DMS53 treated with DMSO at 0.1 percent for 48 hours (cell line): ENCODE results near the gene RASL10B.
A peak's percentile ranks its signal among the peaks of the same experiment; 100 is the strongest.

Experiments used
- DNase-seq: peaks from one replicate; lab custom pipeline; 2025; ENCODE audit not compliant: unreplicated experiment; lab: John Stamatoyannopoulos, UW

RASL10B gene

DNA sequence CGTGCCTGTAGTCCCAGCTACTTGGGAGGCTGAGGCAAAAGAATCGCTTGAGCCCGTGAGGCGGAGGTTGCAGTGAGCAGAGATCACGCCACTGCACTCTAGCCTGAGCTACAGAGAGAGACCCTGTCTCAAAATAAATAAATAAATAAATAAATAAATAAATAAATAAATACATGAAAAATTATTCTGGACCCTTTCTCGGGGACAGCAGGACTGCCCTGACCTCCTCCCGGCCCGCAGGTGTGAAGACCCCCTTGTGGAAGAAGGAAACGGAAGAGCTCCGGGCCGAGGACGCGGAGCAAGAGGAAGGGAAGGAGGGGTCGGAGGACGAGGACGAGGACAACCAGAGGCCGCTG, 32.3 kb downstream of the RASL10B start:
- no peak for DNase-seq

- peak; percentile 83 for DNase-seq
Measured at GRCh38 chr17:35764123-35764991, 32.9 kb downstream of the RASL10B start.

DNA sequence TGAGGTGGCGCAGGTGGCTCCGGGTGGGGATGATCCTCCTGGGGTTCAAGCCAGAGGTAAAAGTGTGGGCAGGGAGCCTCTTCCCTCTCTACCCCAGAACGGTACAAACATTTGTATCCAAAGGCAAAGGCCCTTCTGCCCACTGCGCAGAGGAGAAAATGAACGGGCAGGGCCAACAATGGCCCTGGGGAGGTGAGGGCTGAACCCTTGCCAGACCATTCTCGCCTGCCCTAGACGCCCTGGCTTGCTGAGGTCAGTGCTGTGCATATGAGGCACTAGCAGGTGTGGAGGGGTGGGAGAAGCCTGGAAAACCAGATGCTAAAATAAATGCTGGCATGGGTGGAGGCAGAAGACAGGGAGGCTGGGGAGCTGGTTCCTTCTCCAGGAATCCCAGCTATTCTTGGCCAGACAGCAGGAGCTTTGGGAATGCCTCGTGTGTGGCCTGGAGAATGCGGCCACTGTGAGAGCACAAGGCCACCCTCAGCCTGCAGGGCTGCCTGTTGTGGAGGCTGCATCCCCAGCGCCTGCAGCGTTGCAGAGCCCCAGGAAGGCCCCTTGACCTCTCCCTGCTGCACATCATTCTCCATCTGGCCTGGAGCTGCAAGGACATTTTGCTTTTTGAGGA, 33.8 kb downstream of the RASL10B start:
- no peak for DNase-seq

DNA sequence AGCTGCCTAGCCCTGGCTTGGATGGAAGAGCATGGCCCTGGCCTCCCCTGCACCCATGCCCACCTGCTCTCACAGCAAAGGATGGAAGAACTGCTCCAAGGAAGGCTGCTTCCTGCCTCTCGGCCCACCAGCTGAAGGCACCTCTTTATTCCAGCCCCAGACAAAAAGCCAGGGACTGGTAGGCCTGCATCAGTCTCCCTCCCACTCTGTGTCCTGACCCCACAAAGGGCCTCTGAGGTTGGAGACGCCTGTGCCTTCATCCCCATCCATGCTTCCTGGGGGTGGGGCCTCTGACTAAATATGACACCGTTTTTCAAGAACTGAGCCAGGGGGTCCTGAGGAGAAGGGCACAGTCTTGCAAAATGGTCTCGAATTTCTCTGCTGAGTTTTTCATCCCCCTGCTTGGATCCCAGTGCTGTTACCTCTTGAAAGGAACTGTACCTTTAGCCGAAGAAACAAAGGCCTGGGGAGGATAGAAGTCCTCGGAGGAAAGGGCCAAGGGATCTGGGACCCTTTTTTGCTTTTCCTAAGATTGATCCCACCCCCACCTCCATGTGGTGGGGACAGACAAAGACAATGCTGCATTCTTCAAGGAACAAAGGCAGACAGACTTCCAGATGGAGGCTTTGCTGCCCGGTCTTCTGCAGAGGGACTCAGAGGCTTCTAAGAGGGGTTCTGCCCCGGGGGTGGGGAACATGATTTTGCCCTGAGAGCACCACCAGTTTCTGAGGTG, 34.5 kb downstream of the RASL10B start:
- DNase-seq, result no peak

- DNase-seq, result no peak
Measured at GRCh38 chr17:35766489-35766877, 35.0 kb downstream of the RASL10B start.

DNA sequence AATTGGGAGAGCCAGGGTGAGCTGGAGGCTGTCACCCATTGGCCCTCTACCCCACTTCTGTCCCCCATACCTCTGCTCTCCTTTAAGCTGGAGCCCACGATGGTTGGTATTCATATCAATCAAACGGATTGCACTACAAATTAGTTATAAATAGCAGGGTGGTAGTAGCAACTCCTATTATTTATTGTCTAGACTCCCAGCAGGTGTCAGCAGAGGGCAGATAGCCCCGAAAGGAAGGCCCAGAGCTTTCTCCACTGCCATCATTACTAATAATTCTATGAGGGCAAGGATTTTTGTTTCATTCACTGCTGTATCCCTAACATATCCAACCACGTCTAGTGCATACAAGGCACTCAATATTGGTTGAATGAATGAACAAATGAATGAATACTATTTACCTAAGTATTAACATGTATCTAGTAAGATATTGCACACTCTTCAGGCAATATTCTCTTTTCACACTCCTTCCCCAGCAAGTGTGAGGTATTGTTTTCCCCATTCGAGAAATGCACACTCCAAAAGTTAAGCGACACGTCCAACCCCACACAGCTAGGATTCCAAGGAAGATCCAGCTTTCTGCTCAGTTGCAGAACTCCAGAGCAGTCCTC, 35.6 kb downstream of the RASL10B start:
- DNase-seq, result peak; percentile 23

DNA sequence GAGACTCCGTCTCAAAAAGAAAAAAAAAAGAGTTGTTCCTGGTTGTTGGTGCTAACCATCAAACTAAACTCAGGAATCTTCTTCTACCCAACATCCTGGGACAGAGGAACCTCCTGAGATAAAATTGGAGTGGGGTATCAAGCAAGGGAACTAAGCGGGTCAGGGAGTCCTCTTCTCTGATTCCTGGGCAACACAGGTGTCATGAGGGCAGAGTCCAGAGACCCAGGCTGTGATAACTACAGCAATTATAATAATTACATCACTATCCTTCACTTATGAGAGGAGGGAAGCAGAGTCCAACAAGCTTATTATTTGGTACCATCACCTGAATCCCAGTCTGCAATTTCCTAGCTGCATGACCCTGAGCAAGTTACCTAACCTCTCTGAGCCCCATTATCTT, 37.4 kb downstream of the RASL10B start:
- DNase-seq, result no peak

- no peak for DNase-seq
Measured at GRCh38 chr17:35769895-35770486, 38.6 kb downstream of the RASL10B start.

- DNase-seq, result no peak
Measured at GRCh38 chr17:35773129-35773528, 41.7 kb downstream of the RASL10B start.

DNA sequence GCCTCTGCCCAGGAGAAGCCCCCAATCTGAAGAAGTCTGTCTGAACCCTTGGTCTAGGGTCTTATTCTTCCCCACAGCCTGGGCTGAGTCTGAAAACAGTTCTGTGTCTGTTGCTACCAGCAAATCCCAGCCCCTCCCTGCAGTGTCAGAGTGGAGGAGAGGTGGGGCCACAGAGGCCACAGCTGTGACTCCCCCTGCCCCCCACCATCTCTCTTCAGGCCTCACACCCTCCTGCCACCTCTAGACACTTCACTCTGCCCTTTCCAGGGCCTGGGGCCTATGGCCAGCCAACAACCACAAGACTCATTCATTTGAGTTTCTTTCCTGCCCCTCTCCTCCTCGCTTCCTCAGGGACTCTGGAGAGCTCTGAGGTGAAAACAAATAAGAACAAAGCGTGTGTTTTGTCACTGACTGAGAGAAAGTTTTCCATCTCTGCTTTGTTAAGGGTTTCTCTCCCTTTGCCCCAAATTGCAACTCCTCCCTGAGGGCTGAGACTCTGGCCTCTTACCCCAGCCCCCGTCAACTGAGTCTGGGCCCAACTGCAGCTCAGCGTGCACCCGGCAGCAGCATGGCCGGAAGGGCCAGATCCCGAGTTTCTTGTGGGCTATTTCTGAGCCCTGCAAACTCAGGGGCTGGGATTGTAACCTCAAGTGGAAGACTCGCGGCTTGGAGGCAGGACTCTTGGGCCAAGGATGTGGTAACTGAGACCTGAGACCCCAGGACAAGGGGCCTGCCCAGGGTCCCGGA, 42.4 kb downstream of the RASL10B start:
- no peak for DNase-seq

DNA sequence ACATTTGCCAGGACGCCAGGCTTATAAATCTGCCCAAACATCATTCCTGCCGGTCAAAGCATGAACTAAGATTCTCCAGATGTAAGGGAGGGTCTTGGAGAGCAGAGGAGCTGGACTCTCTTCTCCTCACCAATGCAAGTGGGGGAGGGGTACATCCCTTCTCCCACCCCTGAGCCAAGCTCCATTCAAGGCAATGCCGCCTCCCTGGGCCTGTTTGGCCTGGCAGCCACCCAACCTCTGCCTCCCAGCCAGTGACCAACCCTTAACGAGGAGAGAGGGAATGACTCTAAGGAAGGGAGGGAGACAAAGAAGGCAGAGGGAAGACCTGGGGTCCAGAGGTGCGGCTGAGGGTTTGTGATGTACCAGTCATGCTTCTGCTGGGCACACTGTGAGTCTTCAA, 43.1 kb downstream of the RASL10B start:
- DNase-seq, result no peak

- no peak for DNase-seq
Measured at GRCh38 chr17:35775039-35775438, 43.6 kb downstream of the RASL10B start.

DNA sequence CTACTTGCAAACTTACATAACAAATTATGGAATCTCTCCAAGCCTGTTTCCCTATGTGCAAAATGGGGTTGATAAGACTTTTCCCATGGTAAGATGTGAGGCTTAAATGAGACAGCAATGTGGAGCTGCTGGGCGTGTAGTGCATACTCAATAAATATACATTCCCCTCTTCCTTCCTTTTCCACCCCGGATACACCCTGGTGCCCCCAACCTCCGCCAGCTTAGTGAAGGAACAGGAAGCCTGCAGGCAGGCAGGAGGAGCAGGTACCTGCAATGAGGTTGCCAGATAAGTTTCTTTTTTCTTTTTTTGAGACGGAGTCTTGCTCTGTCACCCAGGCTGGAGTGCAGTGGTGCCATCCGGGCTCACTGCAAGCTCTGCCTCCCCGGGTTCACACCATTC, 44.1 kb downstream of the RASL10B start:
- DNase-seq, result no peak

- DNase-seq, result no peak
Measured at GRCh38 chr17:35778641-35779196, 47.3 kb downstream of the RASL10B start.

DNA sequence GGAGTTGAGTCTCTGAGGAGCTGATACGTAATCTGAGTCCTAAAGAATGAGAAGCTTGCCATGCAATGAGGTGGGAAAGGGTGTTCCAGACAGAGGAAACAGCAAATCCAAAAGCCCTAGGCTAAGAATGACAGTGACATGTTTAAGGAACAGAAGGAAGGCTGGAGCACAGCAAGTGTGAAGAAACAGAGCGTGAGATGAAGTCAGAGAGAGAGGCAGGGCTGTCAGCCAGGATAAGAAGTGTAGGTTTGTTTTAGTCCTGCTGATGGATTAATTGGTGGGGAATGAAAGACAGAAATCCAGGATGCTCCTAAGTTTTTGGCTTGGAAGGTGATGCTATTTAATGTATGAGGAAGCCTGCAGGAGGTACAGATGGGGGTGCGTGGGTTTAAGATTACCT, 49.5 kb downstream of the RASL10B start:
- DNase-seq, result no peak

DNA sequence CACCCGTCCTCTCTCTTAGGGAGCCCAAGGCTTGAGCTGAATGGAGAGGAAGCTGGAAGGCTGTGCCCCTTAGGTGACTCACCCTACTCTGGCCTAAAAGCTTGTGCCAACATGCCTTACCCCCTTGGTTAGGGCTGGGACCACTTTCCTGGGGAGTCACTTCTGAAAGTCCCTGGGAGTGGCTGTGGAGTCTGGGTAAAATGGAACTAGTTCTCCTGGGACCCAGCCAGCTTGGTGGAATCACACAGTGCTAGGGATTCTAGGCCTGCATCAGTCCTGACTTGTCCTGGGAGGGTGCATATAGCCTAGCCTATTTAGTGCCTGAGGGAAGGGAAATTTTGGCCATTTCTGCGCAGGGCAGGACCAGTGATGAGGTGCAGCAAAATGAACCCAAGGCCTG, 53.5 kb downstream of the RASL10B start:
- no peak for DNase-seq

- DNase-seq, result no peak
Measured at GRCh38 chr17:35786941-35787432, 55.5 kb downstream of the RASL10B start.

- DNase-seq, result no peak
Measured at GRCh38 chr17:35788477-35789368, 57.3 kb downstream of the RASL10B start.

DNA sequence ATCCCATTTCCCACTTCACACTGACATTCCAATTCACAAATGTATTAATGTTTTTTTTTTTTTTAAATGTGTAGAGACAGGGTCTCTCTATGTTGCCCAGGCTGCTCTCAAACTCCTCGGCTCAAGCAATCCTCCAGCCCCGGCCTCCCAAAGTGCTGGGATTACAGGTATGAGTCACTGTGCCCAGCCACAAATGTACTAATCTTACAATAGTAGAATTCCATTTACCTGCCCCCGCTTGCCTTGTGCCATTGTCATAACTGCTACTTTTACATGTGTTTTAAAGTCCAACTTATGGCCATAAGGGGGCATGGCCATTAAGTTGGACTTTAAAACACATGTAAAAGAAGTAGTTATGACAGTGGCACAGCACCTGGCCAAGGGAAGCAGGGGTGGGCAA, 59.4 kb downstream of the RASL10B start:
- DNase-seq, result no peak
